ENCODE data around the gene JTB. TPM values are rescaled to one million over a fixed set of nuclear protein-coding genes. Genes with fewer than 3 reads are reported as not detected.

The JTB gene
- total and polyA plus RNA-seq, 9 of the 15 experiments (the other 6 are each of a cell fraction or from before 2014, with no cell fraction given), result 24.7 to 308 (median 151) TPM

DNA sequence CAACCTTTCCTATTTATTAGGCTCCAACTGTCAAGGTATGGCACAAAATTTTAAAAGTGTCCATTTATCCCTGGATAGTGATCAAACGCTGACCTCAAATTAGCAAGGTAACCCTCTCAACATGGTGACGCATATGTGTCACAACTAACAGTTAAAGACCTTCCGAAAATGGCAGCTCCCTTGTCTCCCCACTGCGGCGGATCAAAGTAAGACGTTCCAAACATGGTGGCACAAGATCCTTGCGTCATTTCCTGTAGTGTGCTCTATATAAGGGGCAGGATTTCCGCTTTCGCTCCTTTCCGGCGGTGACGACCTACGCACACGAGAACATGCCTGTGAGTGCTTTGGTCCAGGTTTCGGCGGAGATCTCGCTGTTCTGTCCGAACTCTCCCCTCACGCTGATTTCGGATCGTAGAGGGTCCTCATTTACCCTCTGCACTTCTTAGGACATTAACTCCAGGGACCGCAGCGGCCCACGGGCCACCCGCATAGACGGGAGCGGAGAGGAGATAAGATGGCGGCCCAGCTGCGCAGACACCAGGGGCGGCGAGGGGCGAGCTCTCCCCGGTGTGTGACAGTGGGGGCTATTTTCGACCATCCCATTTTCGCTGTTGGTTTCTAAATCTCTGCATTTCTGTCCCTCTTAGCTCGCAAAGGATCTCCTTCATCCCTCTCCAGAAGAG is 13.1 kb upstream of the JTB start, which contains the start of gene RPS27 (continued):
- peak; percentile 71 for TF ChIP-seq HDAC3 (IDR thresholded peaks at IDR 0.05; ENCODE audit: borderline replicate concordance, partially characterized antibody)
- no peak for TF ChIP-seq RB1 (IDR thresholded peaks at IDR 0.05; ENCODE audit: low read depth)
- peak; percentile 79 for TF ChIP-seq ASH1L (IDR thresholded peaks at IDR 0.05; ENCODE audit: borderline replicate concordance, low read depth, partially characterized antibody)
- TF ChIP-seq CREB1 (IDR thresholded peaks at IDR 0.05), result peak; percentile 93
- peak; percentile 94 for TF ChIP-seq CREB1 (CRISPR knock-in tag; IDR thresholded peaks at IDR 0.05)
- no peak for TF ChIP-seq PCBP1 (IDR thresholded peaks at IDR 0.05; ENCODE audit: low read depth, low read length, poor library complexity, severe bottlenecking)
- peak; percentile 92; the same call in 1 of the 2 replicates for TF ChIP-seq GTF2E2 (tag; IDR thresholded peaks at IDR 0.05)
- peak; percentile 98 for TF ChIP-seq ZHX1 (conservative IDR thresholded peaks at IDR 0.05; ENCODE audit: low read length)
- 0 out of 4 replicates have a peak, but pooled peaks of 1 of the 2 experiments have one; percentile 75 for TF ChIP-seq KDM4B (IDR thresholded peaks at IDR 0.05; ENCODE audit: borderline replicate concordance in 2 of 2, low read depth in 1 of 2)
- TF ChIP-seq XRCC3 (IDR thresholded peaks at IDR 0.05), result no peak
- peak; percentile 64; the same call in 1 of the 2 replicates for TF ChIP-seq NBN (IDR thresholded peaks at IDR 0.05; ENCODE audit: low read depth)
- TF ChIP-seq RUNX1 (IDR thresholded peaks at IDR 0.05; ENCODE audit: low read depth), result 0 out of 2 replicates have a peak, but pooled peaks have one; percentile 23
- TF ChIP-seq, protein P1, sequence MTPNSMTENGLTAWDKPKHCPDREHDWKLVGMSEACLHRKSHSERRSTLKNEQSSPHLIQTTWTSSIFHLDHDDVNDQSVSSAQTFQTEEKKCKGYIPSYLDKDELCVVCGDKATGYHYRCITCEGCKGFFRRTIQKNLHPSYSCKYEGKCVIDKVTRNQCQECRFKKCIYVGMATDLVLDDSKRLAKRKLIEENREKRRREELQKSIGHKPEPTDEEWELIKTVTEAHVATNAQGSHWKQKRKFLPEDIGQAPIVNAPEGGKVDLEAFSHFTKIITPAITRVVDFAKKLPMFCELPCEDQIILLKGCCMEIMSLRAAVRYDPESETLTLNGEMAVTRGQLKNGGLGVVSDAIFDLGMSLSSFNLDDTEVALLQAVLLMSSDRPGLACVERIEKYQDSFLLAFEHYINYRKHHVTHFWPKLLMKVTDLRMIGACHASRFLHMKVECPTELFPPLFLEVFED (CRISPR knock-in tag; conservative IDR thresholded peaks at IDR 0.05), result peak; percentile 66; the same call in 1 of the 2 replicates
- TF ChIP-seq PCBP2 (IDR thresholded peaks at IDR 0.05; ENCODE audit: low read depth, low read length, poor library complexity, severe bottlenecking), result no peak
- peak; percentile 92 to 94 for TF ChIP-seq CSDE1 (IDR thresholded peaks at IDR 0.05)
- TF ChIP-seq ZNF589 (CRISPR knock-in tag; IDR thresholded peaks at IDR 0.05; ENCODE audit: low read depth), result peak; percentile 48; the same call in 1 of the 2 replicates
- TF ChIP-seq, protein P2, sequence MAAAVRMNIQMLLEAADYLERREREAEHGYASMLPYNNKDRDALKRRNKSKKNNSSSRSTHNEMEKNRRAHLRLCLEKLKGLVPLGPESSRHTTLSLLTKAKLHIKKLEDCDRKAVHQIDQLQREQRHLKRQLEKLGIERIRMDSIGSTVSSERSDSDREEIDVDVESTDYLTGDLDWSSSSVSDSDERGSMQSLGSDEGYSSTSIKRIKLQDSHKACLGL (CRISPR knock-in tag; IDR thresholded peaks at IDR 0.05; ENCODE audit: borderline replicate concordance, poor library complexity, severe bottlenecking), result peak; percentile 20
- TF ChIP-seq POLR2A (conservative IDR thresholded peaks at IDR 0.05), result peak; percentile 100
- TF ChIP-seq EP300 (IDR thresholded peaks at IDR 0.05; ENCODE audit: low read length), result peak; percentile 53; the same call in 1 of the 2 replicates
- peak; percentile 89 for TF ChIP-seq ZNF644 (tag; IDR thresholded peaks at IDR 0.05; ENCODE audit: low read depth)
- peak; percentile 96 for TF ChIP-seq POLR2AphosphoS2 (IDR thresholded peaks at IDR 0.05; ENCODE audit: low read length)
- TF ChIP-seq STAT5A (IDR thresholded peaks at IDR 0.05; ENCODE audit: borderline replicate concordance, low read length), result peak; percentile 41; the same call in 1 of the 2 replicates
